Activated CD8-positive, alpha-beta memory T cell treated with anti-CD3 and anti-CD28 coated beads, Interleukin-2, amount 10 ng/mL, durations not matched to agents 7 days and 5 days (primary cell): ENCODE measurements around the gene PRXL2B. TPM values are rescaled to one million over a fixed set of nuclear protein-coding genes. Genes with fewer than 3 reads are reported as not detected.

Experiments
- ATAC-seq: fragments of 150-1000 bp; cut with Tn5 transposase; one replicate; pipeline ENCODE4 v1.10.0; 2021; ENCODE audit warnings: moderate library complexity
- CTCF ChIA-PET: fragments of 350-600 bp; sonication (Branson Sonifier 250); formaldehyde crosslinking; loops from one replicate; lab custom pipeline; 2021; ENCODE audit warnings: antibody characterized with exemption; lab: Charles Lee
- DNase-seq: peaks from one replicate; pipeline ENCODE4 v3.0.0-alpha.2; 2020
- H3K27ac Mint-ChIP-seq: one replicate; pipeline ENCODE4 v1.8.0; 2021; ENCODE audit warnings: mild to moderate bottlenecking, mixed read lengths
- H3K27me3 Mint-ChIP-seq: one replicate; pipeline ENCODE4 v1.8.0; 2021; ENCODE audit warnings: mixed read lengths
- H3K36me3 Mint-ChIP-seq: one replicate; pipeline ENCODE4 v1.8.0; 2021; ENCODE audit warnings: mild to moderate bottlenecking, mixed read lengths
- H3K4me1 Mint-ChIP-seq: one replicate; pipeline ENCODE4 v1.8.0; 2021; ENCODE audit warnings: mixed read lengths
- H3K4me3 Mint-ChIP-seq: one replicate; pipeline ENCODE4 v1.8.0; 2021; ENCODE audit warnings: mild to moderate bottlenecking, moderate library complexity, mixed read lengths
- H3K9me3 Mint-ChIP-seq: one replicate; pipeline ENCODE4 v1.8.0; 2022; ENCODE audit warnings: low read depth, mixed read lengths
- total RNA-seq, 2 experiments: library from RNA; stranded (reverse); gene quantifications; one replicate each; pipeline ENCODE4 v1.2.3, GENCODE V29; 2021

The PRXL2B gene
- total RNA-seq, 2 experiments from 2014 or later, result 22.4 to 26.2 TPM

GRCh38 chr1:2605509-2606395 is 19.2 kb downstream of the PRXL2B start:
- no peaks in the 10 kb centered on the region for H3K4me1 Mint-ChIP-seq
- peaks cover 4% of the 10 kb centered on the region for H3K9me3 Mint-ChIP-seq
- DNase-seq, result no peak
- no peak overlapping the region for H3K4me3 Mint-ChIP-seq
- H3K36me3 Mint-ChIP-seq, result no peaks in the 10 kb centered on the region
- H3K27me3 Mint-ChIP-seq, result peaks cover 3% of the 10 kb centered on the region
- H3K27ac Mint-ChIP-seq, result no peak overlapping the region
- CTCF ChIA-PET, result no interaction called here
- ATAC-seq, result no peak

GRCh38 chr1:2606396-2606880 is 19.9 kb downstream of the PRXL2B start:
- CTCF ChIA-PET, result no interaction called here
- Mint-ChIP-seq H3K27me3 (peaks cover 1% of the 10 kb centered on the region), H3K27ac (no peak overlapping the region), H3K4me1 (no peaks in the 10 kb centered on the region), H3K9me3 (peaks cover 4% of the 10 kb centered on the region), H3K4me3 (no peak overlapping the region), H3K36me3 (no peaks in the 10 kb centered on the region)
- DNase-seq (no peak), ATAC-seq (no peak)

- Mint-ChIP-seq H3K27ac (no peak overlapping the region), H3K4me1 (no peaks in the 10 kb centered on the region), H3K4me3 (no peak overlapping the region), H3K27me3 (no peaks in the 10 kb centered on the region), H3K9me3 (peaks cover 4% of the 10 kb centered on the region), H3K36me3 (no peaks in the 10 kb centered on the region)
- CTCF ChIA-PET, result no interaction called here
- DNase-seq (no peak), ATAC-seq (no peak)
Measured at GRCh38 chr1:2606881-2607621, 20.5 kb downstream of the PRXL2B start.

- CTCF ChIA-PET, result no interaction called here
- ATAC-seq (no peak), DNase-seq (no peak)
- no peaks in the 10 kb centered on the region for H3K4me1 Mint-ChIP-seq
- no peaks in the 10 kb centered on the region for H3K27me3 Mint-ChIP-seq
- no peaks in the 10 kb centered on the region for H3K36me3 Mint-ChIP-seq
- peaks cover 4% of the 10 kb centered on the region for H3K9me3 Mint-ChIP-seq
- H3K4me3 Mint-ChIP-seq, result no peak overlapping the region
- no peak overlapping the region for H3K27ac Mint-ChIP-seq
Measured at GRCh38 chr1:2607641-2608091, 21.1 kb downstream of the PRXL2B start.

GRCh38 chr1:2609319-2610035 is 22.9 kb downstream of the PRXL2B start:
- H3K36me3 Mint-ChIP-seq, result no peaks in the 10 kb centered on the region
- CTCF ChIA-PET, result no interaction called here

GRCh38 chr1:2610036-2610959 is 23.7 kb downstream of the PRXL2B start:
- Mint-ChIP-seq H3K27me3 (no peaks in the 10 kb centered on the region), H3K4me1 (no peaks in the 10 kb centered on the region), H3K4me3 (no peak overlapping the region), H3K27ac (no peak overlapping the region), H3K9me3 (peaks cover 12% of the 10 kb centered on the region), H3K36me3 (no peaks in the 10 kb centered on the region)
- no peak for ATAC-seq
- CTCF ChIA-PET, result no interaction called here
- no peak for DNase-seq

More at GRCh38 chr1:2609319-2610035, 22.9 kb downstream of the PRXL2B start:
- DNase-seq (no peak), ATAC-seq (no peak)
- Mint-ChIP-seq H3K27me3 (no peaks in the 10 kb centered on the region), H3K4me1 (no peaks in the 10 kb centered on the region), H3K27ac (no peak overlapping the region), H3K4me3 (no peak overlapping the region), H3K9me3 (peaks cover 10% of the 10 kb centered on the region)

- ATAC-seq (no peak), DNase-seq (no peak)
- no peaks in the 10 kb centered on the region for H3K36me3 Mint-ChIP-seq
- no peak overlapping the region for H3K27ac Mint-ChIP-seq
- no peak overlapping the region for H3K4me3 Mint-ChIP-seq
- peaks cover 13% of the 10 kb centered on the region for H3K9me3 Mint-ChIP-seq
- no peaks in the 10 kb centered on the region for H3K27me3 Mint-ChIP-seq
- CTCF ChIA-PET, result no interaction called here
- H3K4me1 Mint-ChIP-seq, result no peaks in the 10 kb centered on the region
Measured at GRCh38 chr1:2611031-2611501, 24.5 kb downstream of the PRXL2B start.

- Mint-ChIP-seq H3K4me3 (no peak overlapping the region), H3K9me3 (peaks cover 13% of the 10 kb centered on the region), H3K27ac (no peak overlapping the region), H3K4me1 (peaks cover 5% of the 10 kb centered on the region), H3K27me3 (no peaks in the 10 kb centered on the region), H3K36me3 (no peaks in the 10 kb centered on the region)
- ATAC-seq (no peak), DNase-seq (no peak)
- CTCF ChIA-PET, result no interaction called here
Measured at GRCh38 chr1:2611621-2612437, 25.3 kb downstream of the PRXL2B start.

GRCh38 chr1:2612591-2613365 is 26.2 kb downstream of the PRXL2B start:
- ATAC-seq (no peak), DNase-seq (no peak)
- CTCF ChIA-PET, result no interaction called here
- no peak overlapping the region for H3K27ac Mint-ChIP-seq
- peaks cover 5% of the 10 kb centered on the region for H3K4me1 Mint-ChIP-seq
- H3K36me3 Mint-ChIP-seq, result no peaks in the 10 kb centered on the region
- no peaks in the 10 kb centered on the region for H3K27me3 Mint-ChIP-seq
- peaks cover 13% of the 10 kb centered on the region for H3K9me3 Mint-ChIP-seq
- no peak overlapping the region for H3K4me3 Mint-ChIP-seq

- DNase-seq, result no peak
- Mint-ChIP-seq H3K9me3 (peaks cover 9% of the 10 kb centered on the region), H3K27ac (no peak overlapping the region), H3K4me1 (peaks cover 5% of the 10 kb centered on the region), H3K27me3 (peaks cover 2% of the 10 kb centered on the region), H3K36me3 (peaks cover 1% of the 10 kb centered on the region), H3K4me3 (no peak overlapping the region)
- CTCF ChIA-PET, result interaction anchor here (1.3 kb wide), 1 partner anchor 59 kb away, joined by 3 read pairs; no protein-coding TSS in a partner anchor
- no peak for ATAC-seq
Measured at GRCh38 chr1:2614145-2614544, 27.6 kb downstream of the PRXL2B start.

- peaks cover 1% of the 10 kb centered on the region for H3K36me3 Mint-ChIP-seq
- peaks cover 5% of the 10 kb centered on the region for H3K4me1 Mint-ChIP-seq
- no peak overlapping the region for H3K4me3 Mint-ChIP-seq
- H3K9me3 Mint-ChIP-seq, result peaks cover 15% of the 10 kb centered on the region
- CTCF ChIA-PET, result no interaction called here
- peaks cover 8% of the 10 kb centered on the region for H3K27me3 Mint-ChIP-seq
- ATAC-seq (no peak), DNase-seq (no peak)
- no peak overlapping the region for H3K27ac Mint-ChIP-seq
Measured at GRCh38 chr1:2617971-2618470, 31.4 kb downstream of the PRXL2B start.
